Measurements from ENCODE around the gene MC2R.

Gene MC2R

GRCh38 chr18:13892098-13892497 lies 23.2 kb downstream of the MC2R start:
- H3K4me1 ChIP-seq (ENCODE audit: insufficient read depth, low read length) = no peaks in the 10 kb centered on the region; the same call in 1 of the 2 replicates
- no peak overlapping the region for H3K27ac ChIP-seq (ENCODE audit: low read depth, low read length)
- H3K4me3 ChIP-seq (ENCODE audit: low read length) = no peak overlapping the region
- no peaks in the 10 kb centered on the region for H3K9me3 ChIP-seq (ENCODE audit: insufficient read depth, low read depth, low read length)
- WGBS = 88% methylated on average over 5 of the region's 5 CpGs
- no peaks in the 10 kb centered on the region for H3K27me3 ChIP-seq (ENCODE audit: insufficient read depth, low read length)
- no peak overlapping the region for H3K9ac ChIP-seq (ENCODE audit: low read depth, low read length)
- H3K36me3 ChIP-seq (ENCODE audit: insufficient read depth, low read length) = no peaks in the 10 kb centered on the region

- Histone ChIP-seq H3K9me3 (ENCODE audit: insufficient read depth, low read depth, low read length) (no peaks in the 10 kb centered on the region), H3K36me3 (ENCODE audit: insufficient read depth, low read length) (no peaks in the 10 kb centered on the region)
These were observed 24.5 kb downstream of the MC2R start for GRCh38 chr18:13890761-13891361.

GRCh38 chr18:13889671-13890070 lies 25.7 kb downstream of the MC2R start:
- no peak overlapping the region for H3K9ac ChIP-seq (ENCODE audit: low read depth, low read length)
- 73% methylated on average over 2 of the region's 2 CpGs for WGBS
- H3K9me3 ChIP-seq (ENCODE audit: insufficient read depth, low read depth, low read length) = no peaks in the 10 kb centered on the region
- H3K27ac ChIP-seq (ENCODE audit: low read depth, low read length) = no peak overlapping the region
- no peak overlapping the region for H3K4me3 ChIP-seq (ENCODE audit: low read length)
- H3K4me1 ChIP-seq (ENCODE audit: insufficient read depth, low read length) = no peaks in the 10 kb centered on the region; the same call in 1 of the 2 replicates
- H3K27me3 ChIP-seq (ENCODE audit: insufficient read depth, low read length) = no peaks in the 10 kb centered on the region
- no peaks in the 10 kb centered on the region for H3K36me3 ChIP-seq (ENCODE audit: insufficient read depth, low read length)

More at GRCh38 chr18:13890761-13891361, 24.5 kb downstream of the MC2R start:
- Histone ChIP-seq H3K9ac (ENCODE audit: low read depth, low read length) (no peak overlapping the region), H3K4me1 (ENCODE audit: insufficient read depth, low read length) (no peaks in the 10 kb centered on the region; the same call in 1 of the 2 replicates), H3K27ac (ENCODE audit: low read depth, low read length) (no peak overlapping the region), H3K4me3 (ENCODE audit: low read length) (no peak overlapping the region), H3K27me3 (ENCODE audit: insufficient read depth, low read length) (no peaks in the 10 kb centered on the region)
- 90% methylated on average over 8 of the region's 8 CpGs for WGBS

- H3K36me3 ChIP-seq (ENCODE audit: insufficient read depth, low read length) = no peaks in the 10 kb centered on the region
- 91% methylated on average over 5 of the region's 5 CpGs for WGBS
- H3K4me1 ChIP-seq (ENCODE audit: insufficient read depth, low read length) = no peaks in the 10 kb centered on the region; the same call in 1 of the 2 replicates
- H3K27ac ChIP-seq (ENCODE audit: low read depth, low read length) = no peak overlapping the region
- H3K4me3 ChIP-seq (ENCODE audit: low read length) = no peak overlapping the region
- H3K9me3 ChIP-seq (ENCODE audit: insufficient read depth, low read depth, low read length) = no peaks in the 10 kb centered on the region
- no peak overlapping the region for H3K9ac ChIP-seq (ENCODE audit: low read depth, low read length)
- no peaks in the 10 kb centered on the region for H3K27me3 ChIP-seq (ENCODE audit: insufficient read depth, low read length)
These were observed 27.1 kb downstream of the MC2R start for GRCh38 chr18:13888191-13888716.

- Histone ChIP-seq H3K9me3 (ENCODE audit: insufficient read depth, low read depth, low read length) (no peaks in the 10 kb centered on the region), H3K4me1 (ENCODE audit: insufficient read depth, low read length) (no peaks in the 10 kb centered on the region; the same call in 1 of the 2 replicates), H3K27me3 (ENCODE audit: insufficient read depth, low read length) (no peaks in the 10 kb centered on the region), H3K4me3 (ENCODE audit: low read length) (no peak overlapping the region), H3K27ac (ENCODE audit: low read depth, low read length) (no peak overlapping the region), H3K36me3 (ENCODE audit: insufficient read depth, low read length) (no peaks in the 10 kb centered on the region), H3K9ac (ENCODE audit: low read depth, low read length) (no peak overlapping the region)
- 93% methylated on average over 14 of the region's 14 CpGs for WGBS
These were observed 30.3 kb downstream of the MC2R start for GRCh38 chr18:13885009-13885408.

- no peaks in the 10 kb centered on the region for H3K4me1 ChIP-seq (ENCODE audit: insufficient read depth, low read length)
- no peaks in the 10 kb centered on the region for H3K9me3 ChIP-seq (ENCODE audit: insufficient read depth, low read depth, low read length)
- WGBS = 97% methylated on average over 1 of the region's 1 CpG
- H3K27ac ChIP-seq (ENCODE audit: low read depth, low read length) = no peak overlapping the region
- H3K4me3 ChIP-seq (ENCODE audit: low read length) = no peak overlapping the region
- no peaks in the 10 kb centered on the region for H3K36me3 ChIP-seq (ENCODE audit: insufficient read depth, low read length)
- no peak overlapping the region for H3K9ac ChIP-seq (ENCODE audit: low read depth, low read length)
- H3K27me3 ChIP-seq (ENCODE audit: insufficient read depth, low read length) = no peaks in the 10 kb centered on the region
These were observed 35.4 kb downstream of the MC2R start for GRCh38 chr18:13879937-13880336.

GRCh38 chr18:13879492-13879891 lies 35.8 kb downstream of the MC2R start:
- Histone ChIP-seq H3K27ac (ENCODE audit: low read depth, low read length) (no peak overlapping the region), H3K36me3 (ENCODE audit: insufficient read depth, low read length) (no peaks in the 10 kb centered on the region), H3K9me3 (ENCODE audit: insufficient read depth, low read depth, low read length) (no peaks in the 10 kb centered on the region), H3K27me3 (ENCODE audit: insufficient read depth, low read length) (no peaks in the 10 kb centered on the region), H3K4me1 (ENCODE audit: insufficient read depth, low read length) (no peaks in the 10 kb centered on the region), H3K4me3 (ENCODE audit: low read length) (no peak overlapping the region), H3K9ac (ENCODE audit: low read depth, low read length) (no peak overlapping the region)
- 91% methylated on average over 7 of the region's 7 CpGs for WGBS

- no peaks in the 10 kb centered on the region for H3K27me3 ChIP-seq (ENCODE audit: insufficient read depth, low read length)
- WGBS = 81% methylated on average over 2 of the region's 2 CpGs
- no peaks in the 10 kb centered on the region for H3K4me1 ChIP-seq (ENCODE audit: insufficient read depth, low read length)
- no peaks in the 10 kb centered on the region for H3K9me3 ChIP-seq (ENCODE audit: insufficient read depth, low read depth, low read length)
- H3K27ac ChIP-seq (ENCODE audit: low read depth, low read length) = no peak overlapping the region
- no peak overlapping the region for H3K9ac ChIP-seq (ENCODE audit: low read depth, low read length)
- H3K4me3 ChIP-seq (ENCODE audit: low read length) = no peak overlapping the region
- H3K36me3 ChIP-seq (ENCODE audit: insufficient read depth, low read length) = no peaks in the 10 kb centered on the region
These were observed 36.5 kb downstream of the MC2R start for GRCh38 chr18:13878857-13879256.

- H3K36me3 ChIP-seq (ENCODE audit: insufficient read depth, low read length) = no peaks in the 10 kb centered on the region
- H3K4me1 ChIP-seq (ENCODE audit: insufficient read depth, low read length) = no peaks in the 10 kb centered on the region
- 0 out of 2 replicates have a peak, but pooled peaks cover 1% of the 10 kb centered on the region for H3K27me3 ChIP-seq (ENCODE audit: insufficient read depth, low read length)
- no peak overlapping the region for H3K27ac ChIP-seq (ENCODE audit: low read depth, low read length)
- no peak overlapping the region for H3K9ac ChIP-seq (ENCODE audit: low read depth, low read length)
- H3K9me3 ChIP-seq (ENCODE audit: insufficient read depth, low read depth, low read length) = no peaks in the 10 kb centered on the region
- 80% methylated on average over 4 of the region's 4 CpGs for WGBS
- H3K4me3 ChIP-seq (ENCODE audit: low read length) = no peak overlapping the region
These were observed 38.2 kb downstream of the MC2R start for GRCh38 chr18:13877157-13877556.

GRCh38 chr18:13874558-13874957 lies 40.8 kb downstream of the MC2R start:
- no peaks in the 10 kb centered on the region for H3K4me1 ChIP-seq (ENCODE audit: insufficient read depth, low read length)
- no peaks in the 10 kb centered on the region for H3K9me3 ChIP-seq (ENCODE audit: insufficient read depth, low read depth, low read length)
- peaks cover 21% of the 10 kb centered on the region for H3K27me3 ChIP-seq (ENCODE audit: insufficient read depth, low read length)
- H3K36me3 ChIP-seq (ENCODE audit: insufficient read depth, low read length) = no peaks in the 10 kb centered on the region
- H3K27ac ChIP-seq (ENCODE audit: low read depth, low read length) = no peak overlapping the region
- WGBS = 93% methylated on average over 2 of the region's 4 CpGs
- no peak overlapping the region for H3K4me3 ChIP-seq (ENCODE audit: low read length)
- no peak overlapping the region for H3K9ac ChIP-seq (ENCODE audit: low read depth, low read length)

GRCh38 chr18:13872932-13873331 lies 42.4 kb downstream of the MC2R start:
- WGBS = 66% methylated on average over 5 of the region's 5 CpGs
- H3K9me3 ChIP-seq (ENCODE audit: insufficient read depth, low read depth, low read length) = no peaks in the 10 kb centered on the region
- no peak overlapping the region for H3K4me3 ChIP-seq (ENCODE audit: low read length)
- H3K36me3 ChIP-seq (ENCODE audit: insufficient read depth, low read length) = no peaks in the 10 kb centered on the region
- H3K27ac ChIP-seq (ENCODE audit: low read depth, low read length) = no peak overlapping the region
- H3K9ac ChIP-seq (ENCODE audit: low read depth, low read length) = no peak overlapping the region
- H3K4me1 ChIP-seq (ENCODE audit: insufficient read depth, low read length) = peaks cover 4% of the 10 kb centered on the region; the same call in 1 of the 2 replicates
- peaks cover 37% of the 10 kb centered on the region for H3K27me3 ChIP-seq (ENCODE audit: insufficient read depth, low read length)

Data from HUES64 (cell line).